Natural killer cell (primary cell): Measurements from ENCODE around the gene RTN4. TPM values are rescaled to one million over a fixed set of nuclear protein-coding genes. Genes with fewer than 3 reads are reported as not detected.

Experiments used
- ATAC-seq, 3 donors: fragments of 150-1000 bp in 2 of 3; fragments of 200-7000 bp in 1 of 3; cut with Tn5 transposase; 1 replicate in 1 of 3; 2 replicates in 2 of 3; pipeline ENCODE4 v1.10.0; 2021; ENCODE audit warnings: mild to moderate bottlenecking in 2 of 3, moderate library complexity in 2 of 3
- DNase-seq, 2 donors: peaks; one replicate each; pipeline versions ENCODE4 v3.0.0 to v3.0.0-alpha.2; 2013 to 2021; ENCODE audit warnings: mixed read lengths in 1 of 2
- H3K27ac ChIP-seq: one replicate; pipeline ENCODE4 v1.5.1; 2013; ENCODE audit warnings: mild to moderate bottlenecking, low read length
- H3K27me3 ChIP-seq: one replicate; pipeline ENCODE4 v1.6.1; 2013; ENCODE audit warnings: low read length; ENCODE audit not compliant: control insufficient read depth, insufficient read depth
- H3K36me3 ChIP-seq: one replicate; pipeline ENCODE4 v1.6.1; 2013; ENCODE audit warnings: low read length; ENCODE audit not compliant: control insufficient read depth, insufficient read depth
- H3K4me1 ChIP-seq: one replicate; pipeline ENCODE4 v1.6.1; 2013; ENCODE audit warnings: low read length; ENCODE audit not compliant: control insufficient read depth, insufficient read depth
- H3K4me3 ChIP-seq: one replicate; pipeline ENCODE4 v1.5.1; 2013; ENCODE audit warnings: low read length
- H3K9me3 ChIP-seq: one replicate; pipeline ENCODE4 v1.6.1; 2013; ENCODE audit warnings: low read length; ENCODE audit not compliant: control insufficient read depth, insufficient read depth
- H3K27ac Mint-ChIP-seq, 2 donors: one replicate each; pipeline ENCODE4 v1.8.0; 2022; ENCODE audit warnings: mild to moderate bottlenecking in 2 of 2, mixed read lengths in 2 of 2, moderate library complexity in 1 of 2
- H3K27me3 Mint-ChIP-seq, 2 donors: one replicate each; pipeline ENCODE4 v1.8.0; 2022; ENCODE audit warnings: low read depth in 2 of 2, mixed read lengths in 2 of 2
- H3K36me3 Mint-ChIP-seq: one replicate; pipeline ENCODE4 v1.8.0; 2022; ENCODE audit warnings: mixed read lengths
- H3K4me1 Mint-ChIP-seq, 2 donors: one replicate each; pipeline ENCODE4 v1.8.0; 2022; ENCODE audit warnings: mixed read lengths in 2 of 2
- H3K4me3 Mint-ChIP-seq: one replicate; pipeline ENCODE4 v1.8.0; 2022; ENCODE audit warnings: mild to moderate bottlenecking, moderate library complexity, mixed read lengths
- H3K9me3 Mint-ChIP-seq, 2 donors: one replicate each; pipeline ENCODE4 v1.8.0; 2022; ENCODE audit warnings: mixed read lengths in 2 of 2
- CTCF ChIP-seq: fragments of 200-600 bp; IDR thresholded peaks from one replicate; pipeline ENCODE4 v1.8.0; 2022; ENCODE audit warnings: antibody characterized with exemption
- WGBS: methylation state at CpG from one replicate; pipeline ENCODE4 v1.1.7; 2013; ENCODE audit warnings: missing lambda C conversion rate; ENCODE audit not compliant: insufficient coverage; 5-methylcytosine and 5-hydroxymethylcytosine counted together
- intact Hi-C: fragments of 100-400 bp; cut with micrococcal nuclease; formaldehyde crosslinking; loops from one replicate; pipeline ENCODE4 v1.14.2; 2022
- total RNA-seq, 4 donors: library from RNA; stranded (reverse); fragments of 120-200 nt in 1 of 4; gene quantifications; one replicate each; pipeline versions ENCODE4 v1.2.3 to v1.2.4, GENCODE V29; 2013 to 2022

RTN4 gene
- total RNA-seq, 3 donors from 2014 or later (not counting 1 experiment from before 2014, with no cell fraction given) = 100 to 117 (median 109) TPM

- H3K9me3 ChIP-seq = no peaks in the 10 kb centered on the region
- Mint-ChIP-seq H3K27me3 (peaks cover 0 to 2% of the 10 kb centered on the region in 2 donors), H3K4me3 (no peak overlapping the region), H3K36me3 (no peaks in the 10 kb centered on the region), H3K27ac (no peak overlapping the region), H3K4me1 (no peaks in the 10 kb centered on the region), H3K9me3 (no peaks in the 10 kb centered on the region)
- no peak overlapping the region for H3K27ac ChIP-seq
- intact Hi-C loops = no loop called here
- no peak overlapping the region for H3K4me3 ChIP-seq
- H3K27me3 ChIP-seq = no peaks in the 10 kb centered on the region
- no peak for TF ChIP-seq CTCF
- peaks cover 2% of the 10 kb centered on the region for H3K4me1 ChIP-seq
- ATAC-seq (no peak), DNase-seq (no peak)
- no peaks in the 10 kb centered on the region for H3K36me3 ChIP-seq
These were observed 37.2 kb upstream of the RTN4 start for GRCh38 chr2:55087501-55087900.

GRCh38 chr2:55085113-55086040 lies 35.1 kb upstream of the RTN4 start:
- Histone ChIP-seq H3K4me1 (peaks cover 2% of the 10 kb centered on the region), H3K27ac (no peak overlapping the region), H3K36me3 (no peaks in the 10 kb centered on the region), H3K27me3 (no peaks in the 10 kb centered on the region), H3K4me3 (no peak overlapping the region), H3K9me3 (no peaks in the 10 kb centered on the region)
- Mint-ChIP-seq H3K4me1 (no peaks in the 10 kb centered on the region), H3K27ac (no peak overlapping the region), H3K9me3 (peaks cover 0 to 1% of the 10 kb centered on the region in 2 donors), H3K27me3 (peaks cover 0 to 2% of the 10 kb centered on the region in 2 donors), H3K36me3 (no peaks in the 10 kb centered on the region), H3K4me3 (no peak overlapping the region)
- no peak for DNase-seq
- WGBS = 100% methylated on average over 4 of the region's 5 CpGs
- ATAC-seq = no peak
- TF ChIP-seq CTCF = no peak
- intact Hi-C loops = no loop called here

- 95% methylated on average over 3 of the region's 3 CpGs for WGBS
- H3K36me3 ChIP-seq = no peaks in the 10 kb centered on the region
- no peaks in the 10 kb centered on the region for H3K27me3 ChIP-seq
- no peak for TF ChIP-seq CTCF
- Mint-ChIP-seq H3K27ac (no peak overlapping the region), H3K27me3 (peaks cover 0 to 2% of the 10 kb centered on the region in 2 donors), H3K36me3 (no peaks in the 10 kb centered on the region), H3K9me3 (peaks cover 0 to 3% of the 10 kb centered on the region in 2 donors), H3K4me3 (no peak overlapping the region), H3K4me1 (no peaks in the 10 kb centered on the region)
- no peak overlapping the region for H3K4me3 ChIP-seq
- DNase-seq (no peak), ATAC-seq (no peak)
- intact Hi-C loops = no loop called here
- no peaks in the 10 kb centered on the region for H3K9me3 ChIP-seq
- peaks cover 2% of the 10 kb centered on the region for H3K4me1 ChIP-seq
- H3K27ac ChIP-seq = no peak overlapping the region
These were observed 34.4 kb upstream of the RTN4 start for GRCh38 chr2:55084641-55085040.
